Suppressor macrophage treated with lipopolysaccharide for 1 hour (primary cell): ENCODE data around the gene FRG2C.
A peak's percentile ranks its signal among the peaks of the same experiment; 100 is the strongest.
"Not testable (repeated sequence)": the region's sequence is repeated elsewhere in the genome, so short reads cannot be mapped to it uniquely, and the experiment has no call there.

Experiments used
- DNase-seq, 3 donors: peaks; one replicate each; pipeline ENCODE4 v3.0.0-alpha.2; 2020 to 2022

Gene FRG2C

GRCh38 chr3:75669348-75670297, 5.5 kb downstream of the FRG2C start:
- DNase-seq: peak; percentile 48 to 81 (median 65)

GRCh38 chr3:75670298-75671286, 6.5 kb downstream of the FRG2C start:
- peak; percentile 69 to 80 (median 75) for DNase-seq

- not testable (repeated sequence) for DNase-seq
These were observed 7.4 kb downstream of the FRG2C start for GRCh38 chr3:75671287-75672139.

GRCh38 chr3:75672140-75672775, 8.1 kb downstream of the FRG2C start:
- peak; percentile 35 to 67 (median 55) for DNase-seq

- not testable (repeated sequence) for DNase-seq
These were observed 19.8 kb downstream of the FRG2C start for GRCh38 chr3:75683965-75684364.

- DNase-seq: no peak
These were observed 23.2 kb downstream of the FRG2C start for GRCh38 chr3:75687323-75687722.

GRCh38 chr3:75692061-75692460, 27.9 kb downstream of the FRG2C start:
- DNase-seq: no peak
